ENCODE results near the gene ZNF621. TPM values are rescaled to one million over a fixed set of nuclear protein-coding genes. Genes with fewer than 3 reads are reported as not detected.

Gene ZNF621
- total and polyA plus RNA-seq, 2 of the 8 experiments (the other 6 are each of a cell fraction or from before 2014, with no cell fraction given): 10.9 to 15.4 TPM

GRCh38 chr3:40546816-40547215 lies 22.1 kb downstream of the ZNF621 start (continued):
- TF ChIP-seq SP1 (IDR thresholded peaks at IDR 0.05; ENCODE audit: low read depth, low read length) (no peak), CEBPB (IDR thresholded peaks at IDR 0.05; ENCODE audit: low read depth, low read length) (no peak), ATF3 (IDR thresholded peaks at IDR 0.05; ENCODE audit: insufficient read depth, low read depth, low read length) (no peak)

Measured in H1 (cell line).